Stimulated activated CD8-positive, alpha-beta memory T cell treated with anti-CD3 and anti-CD28 coated beads, Interleukin-7, amount 100 ng/mL, for 48 hours (primary cell): ENCODE measurements around the gene TCF3.
A peak's percentile ranks its signal among the peaks of the same experiment; 100 is the strongest.

Experiments
- DNase-seq, 2 donors: peaks; one replicate each; pipeline ENCODE4 v3.0.0-alpha.2; 2020; ENCODE audit warnings: low read depth in 1 of 2; ENCODE audit errors: extremely low read depth in 1 of 2

Gene TCF3

GRCh38 chr19:1632462-1633268, 19.8 kb downstream of the TCF3 start:
- DNase-seq = no peak

GRCh38 chr19:1631557-1632100, 20.8 kb downstream of the TCF3 start:
- DNase-seq = no peak

GRCh38 chr19:1630811-1631210, 21.6 kb downstream of the TCF3 start:
- no peak for DNase-seq

GRCh38 chr19:1630012-1630411, 22.4 kb downstream of the TCF3 start:
- no peak for DNase-seq

GRCh38 chr19:1629256-1629808, 23.1 kb downstream of the TCF3 start:
- no peak for DNase-seq

- DNase-seq = no peak
Observed at GRCh38 chr19:1627194-1627593, 25.2 kb downstream of the TCF3 start.

GRCh38 chr19:1626417-1627010, 25.9 kb downstream of the TCF3 start:
- no peak for DNase-seq

- peak in 1 of 2 donors; percentile 25 for DNase-seq
Observed at GRCh38 chr19:1624458-1624857, 28.0 kb downstream of the TCF3 start.

- DNase-seq = no peak
Observed at GRCh38 chr19:1622541-1622940, 29.9 kb downstream of the TCF3 start.

GRCh38 chr19:1622007-1622406, 30.4 kb downstream of the TCF3 start:
- DNase-seq = no peak

GRCh38 chr19:1621574-1621973, 30.8 kb downstream of the TCF3 start:
- no peak for DNase-seq

GRCh38 chr19:1621021-1621420, 31.4 kb downstream of the TCF3 start:
- DNase-seq = no peak

- DNase-seq = no peak
Observed at GRCh38 chr19:1620502-1620901, 31.9 kb downstream of the TCF3 start.

GRCh38 chr19:1619703-1620102, 32.7 kb downstream of the TCF3 start:
- no peak for DNase-seq

- DNase-seq = no peak
Observed at GRCh38 chr19:1619094-1619439, 33.3 kb downstream of the TCF3 start.

- peak in 1 of 2 donors; percentile 19 for DNase-seq
Observed at GRCh38 chr19:1618157-1619093, 34.0 kb downstream of the TCF3 start.

- no peak for DNase-seq
Observed at GRCh38 chr19:1616875-1617274, 35.5 kb downstream of the TCF3 start.

GRCh38 chr19:1616396-1616795, 36.0 kb downstream of the TCF3 start:
- no peak for DNase-seq

GRCh38 chr19:1615156-1615765, 37.2 kb downstream of the TCF3 start:
- no peak for DNase-seq

GRCh38 chr19:1613808-1614570, 38.4 kb downstream of the TCF3 start:
- DNase-seq = no peak
